LNCaP clone FGC (cell line): ENCODE results near the gene METTL4.
"Not testable (repeated sequence)": the region's sequence is repeated elsewhere in the genome, so short reads cannot be mapped to it uniquely, and the experiment has no call there.

Experiments used
- DNase-seq: peaks from one replicate; pipeline ENCODE4 v3.0.0-alpha.2; 2011; ENCODE audit warnings: low read depth
- H3K4me3 ChIP-seq: 2 replicates; pipeline ENCODE4 v1.5.1; 2011; ENCODE audit warnings: mild to moderate bottlenecking, low read depth, low read length, control low read depth
- TF ChIP-seq, protein P1 (sequence below): IDR thresholded peaks from 2 replicates; pipeline ENCODE4 v1.5.1; 2012; ENCODE audit warnings: mild to moderate bottlenecking; ENCODE audit not compliant: control insufficient read depth, insufficient read depth; ENCODE audit errors: extremely low read depth

Gene METTL4

DNA sequence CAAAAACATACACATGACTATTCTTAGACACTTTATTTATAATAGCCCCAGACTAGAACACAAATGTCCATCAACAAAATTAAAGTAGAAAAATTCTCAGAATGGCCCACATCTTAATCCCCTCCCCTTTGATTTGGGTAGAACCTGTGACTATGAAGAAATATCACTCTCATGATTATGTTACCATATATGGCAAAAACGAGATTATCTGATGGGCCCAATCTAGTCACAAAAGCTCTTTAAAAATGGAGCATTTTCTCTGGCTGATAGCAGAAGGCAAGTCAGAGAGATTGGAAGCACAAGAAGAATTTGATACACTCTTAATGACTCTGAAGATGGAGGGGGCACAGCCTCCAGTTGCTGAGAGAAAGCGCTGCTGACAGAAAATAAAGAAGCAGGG is 39.6 kb downstream of the METTL4 start:
- DNase-seq: no peak
- no peak overlapping the region for H3K4me3 ChIP-seq
- TF ChIP-seq, protein P1, sequence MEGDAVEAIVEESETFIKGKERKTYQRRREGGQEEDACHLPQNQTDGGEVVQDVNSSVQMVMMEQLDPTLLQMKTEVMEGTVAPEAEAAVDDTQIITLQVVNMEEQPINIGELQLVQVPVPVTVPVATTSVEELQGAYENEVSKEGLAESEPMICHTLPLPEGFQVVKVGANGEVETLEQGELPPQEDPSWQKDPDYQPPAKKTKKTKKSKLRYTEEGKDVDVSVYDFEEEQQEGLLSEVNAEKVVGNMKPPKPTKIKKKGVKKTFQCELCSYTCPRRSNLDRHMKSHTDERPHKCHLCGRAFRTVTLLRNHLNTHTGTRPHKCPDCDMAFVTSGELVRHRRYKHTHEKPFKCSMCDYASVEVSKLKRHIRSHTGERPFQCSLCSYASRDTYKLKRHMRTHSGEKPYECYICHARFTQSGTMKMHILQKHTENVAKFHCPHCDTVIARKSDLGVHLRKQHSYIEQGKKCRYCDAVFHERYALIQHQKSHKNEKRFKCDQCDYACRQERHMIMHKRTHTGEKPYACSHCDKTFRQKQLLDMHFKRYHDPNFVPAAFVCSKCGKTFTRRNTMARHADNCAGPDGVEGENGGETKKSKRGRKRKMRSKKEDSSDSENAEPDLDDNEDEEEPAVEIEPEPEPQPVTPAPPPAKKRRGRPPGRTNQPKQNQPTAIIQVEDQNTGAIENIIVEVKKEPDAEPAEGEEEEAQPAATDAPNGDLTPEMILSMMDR: no peak

DNA sequence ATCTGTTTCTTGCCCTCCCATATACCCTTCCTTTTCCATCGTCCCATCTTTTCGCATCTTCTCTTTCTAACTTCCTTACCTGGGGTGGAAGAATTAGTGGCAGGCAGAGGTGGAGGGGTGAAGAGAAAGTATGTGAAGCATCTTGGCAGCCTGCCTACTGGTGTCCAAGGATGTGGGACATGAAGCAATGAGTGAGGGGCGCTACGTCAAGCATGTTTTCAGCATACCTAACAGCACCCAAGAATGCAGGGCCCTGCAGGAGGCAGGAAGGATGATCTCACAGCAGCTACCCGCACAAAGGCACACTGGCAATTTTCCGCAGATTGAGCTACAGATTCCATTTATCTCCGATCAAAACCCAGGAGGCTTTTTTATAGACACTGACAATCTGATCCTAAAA is 42.2 kb downstream of the METTL4 start:
- DNase-seq: no peak
- no peak overlapping the region for H3K4me3 ChIP-seq
- TF ChIP-seq, protein P1: no peak

DNA sequence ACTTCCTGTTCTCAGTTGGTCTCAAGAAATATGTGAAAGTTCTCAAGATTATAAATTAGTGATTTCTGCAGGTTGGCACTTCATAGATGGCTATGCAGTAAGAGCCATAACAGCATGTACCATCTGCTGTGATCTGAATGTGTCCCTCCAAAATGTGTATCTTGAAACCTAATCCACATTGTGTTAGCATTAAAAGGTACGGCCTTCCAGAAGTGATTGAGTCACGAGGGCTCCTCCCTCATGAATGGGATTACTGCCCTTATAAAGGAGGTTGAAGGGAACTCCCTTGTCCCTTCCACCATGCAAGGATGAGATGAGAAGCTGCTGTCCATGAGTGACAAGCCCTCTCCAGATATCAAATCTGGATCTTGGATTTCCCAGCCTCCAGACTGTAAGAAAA is 45.0 kb downstream of the METTL4 start:
- no peak for DNase-seq
- H3K4me3 ChIP-seq: no peak overlapping the region
- TF ChIP-seq, protein P1: no peak

DNA sequence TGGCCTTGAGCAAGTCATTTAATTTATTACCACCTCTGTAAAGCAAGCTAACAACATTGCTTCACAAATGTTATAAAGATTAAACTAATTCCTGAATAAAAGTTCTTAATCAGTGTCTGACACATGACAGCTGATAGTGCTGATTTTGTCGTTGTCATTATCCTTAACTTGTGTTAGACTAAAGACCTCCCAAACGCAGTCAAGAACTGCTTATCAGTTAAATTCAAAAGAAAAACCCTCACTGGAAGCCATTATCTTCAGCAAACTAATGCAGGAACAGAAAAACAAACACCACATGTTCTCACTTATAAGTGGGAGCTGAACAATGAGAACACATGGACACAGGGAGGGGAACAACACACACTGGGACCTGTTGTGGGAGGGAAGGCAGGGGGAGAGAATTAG is 46.5 kb downstream of the METTL4 start:
- H3K4me3 ChIP-seq, DNase-seq: not testable (repeated sequence)

DNA sequence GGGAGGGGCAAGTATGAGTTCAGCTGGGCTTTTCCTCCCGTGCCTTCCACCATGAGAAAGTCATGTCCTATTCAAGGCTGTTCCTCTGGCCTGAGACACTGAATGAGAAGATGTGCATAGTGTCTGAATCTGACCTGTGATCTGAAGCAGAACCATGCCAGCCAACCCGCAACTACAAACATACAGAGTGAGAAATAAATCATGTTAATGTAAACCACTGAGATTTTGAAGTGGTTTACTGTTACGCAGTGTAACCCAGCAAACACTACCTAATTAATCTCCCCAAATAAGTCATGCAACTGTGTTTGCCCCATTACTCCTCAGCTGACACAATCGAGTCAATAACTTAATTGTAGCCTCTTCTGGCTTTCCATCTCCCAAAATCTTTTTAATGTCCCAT is 49.2 kb downstream of the METTL4 start:
- TF ChIP-seq, protein P1: no peak
- no peak overlapping the region for H3K4me3 ChIP-seq
- DNase-seq: no peak

DNA sequence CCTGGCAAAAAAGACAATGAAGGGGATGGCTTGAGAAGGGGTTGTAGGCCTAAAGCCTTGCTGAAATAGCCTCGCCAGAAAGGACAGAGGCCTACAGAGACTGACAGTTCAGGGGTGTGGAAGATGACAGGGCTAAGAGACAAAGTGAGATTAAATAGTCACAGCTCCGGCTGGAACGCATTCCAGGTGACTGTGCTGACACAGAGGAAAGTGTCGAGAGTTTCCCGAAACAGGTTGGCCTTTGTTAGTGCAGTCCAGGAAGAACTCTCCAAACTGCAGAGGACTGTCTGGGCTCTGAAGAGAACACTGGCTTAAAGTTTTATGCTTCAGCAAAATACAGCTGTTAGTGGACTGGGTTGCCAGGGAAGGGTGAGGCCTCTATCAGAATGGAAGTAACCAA is 52.8 kb downstream of the METTL4 start:
- no peak overlapping the region for H3K4me3 ChIP-seq
- no peak for DNase-seq
- TF ChIP-seq, protein P1: no peak

DNA sequence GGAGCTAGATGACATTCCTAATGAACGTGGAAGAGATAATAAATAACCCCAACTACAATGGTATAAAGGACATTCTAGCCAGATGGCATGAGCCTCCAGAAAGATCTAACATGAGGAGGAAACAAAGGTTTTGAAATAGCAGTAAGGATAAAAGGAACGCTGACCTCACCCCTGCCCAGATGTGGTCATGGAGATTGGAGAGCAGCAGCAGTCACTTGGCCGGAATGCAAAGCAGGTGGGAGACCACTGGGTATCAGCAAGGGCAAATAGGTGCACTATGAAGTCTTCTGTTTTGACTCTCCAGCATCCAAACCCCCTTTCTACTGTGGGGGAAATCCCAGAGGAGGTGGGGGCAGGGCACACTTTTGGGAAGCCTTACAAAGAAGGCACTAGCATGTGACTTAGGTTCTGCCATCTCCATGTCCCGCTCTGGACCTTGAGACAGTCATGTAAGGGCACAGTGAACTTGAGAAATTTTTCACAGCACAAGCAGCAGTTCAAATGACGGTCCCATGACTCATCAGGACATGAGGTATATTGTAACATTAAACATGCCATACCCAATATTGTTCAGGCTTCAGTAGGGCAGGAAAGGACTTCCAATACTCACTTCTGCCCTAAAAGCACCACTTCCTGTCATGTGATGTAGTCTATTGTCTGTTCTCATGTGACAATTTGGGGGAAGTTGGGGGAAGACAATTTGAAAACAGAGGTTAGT is 55.2 kb downstream of the METTL4 start:
- TF ChIP-seq, protein P1: no peak
- no peak overlapping the region for H3K4me3 ChIP-seq
- DNase-seq: no peak
